GM23248 (cell line): ENCODE data around the gene P2RX3. TPM values are rescaled to one million over a fixed set of nuclear protein-coding genes. Genes with fewer than 3 reads are reported as not detected.
A peak's percentile ranks its signal among the peaks of the same experiment; 100 is the strongest.
"Not testable (repeated sequence)": the region's sequence is repeated elsewhere in the genome, so short reads cannot be mapped to it uniquely, and the experiment has no call there.

ENCODE experiments used
- DNase-seq: peaks from one replicate; pipeline ENCODE4 v3.0.0-alpha.2; 2015
- H2AFZ ChIP-seq: fragments of 200-600 bp; sonication (generic); 2 replicates; pipeline ENCODE4 v1.6.1; 2016; ENCODE audit warnings: antibody characterized with exemption
- H3F3A ChIP-seq: fragments of 200-600 bp; sonication (generic); 2 replicates; pipeline ENCODE4 v1.6.1; 2016; ENCODE audit warnings: mild to moderate bottlenecking, antibody characterized with exemption, mixed run types; ENCODE audit not compliant: insufficient read depth
- H3K27ac ChIP-seq: fragments of 200-600 bp; sonication (generic); 2 replicates; pipeline ENCODE4 v1.5.1; 2016; ENCODE audit warnings: mild to moderate bottlenecking
- H3K27me3 ChIP-seq: fragments of 200-600 bp; sonication (generic); replicated peaks from 2 replicates; pipeline ENCODE4 v1.6.1; 2016; ENCODE audit warnings: mild to moderate bottlenecking; ENCODE audit not compliant: insufficient read depth
- H3K36me3 ChIP-seq: fragments of 200-600 bp; sonication (generic); 2 replicates; pipeline ENCODE4 v1.6.1; 2016; ENCODE audit warnings: low read depth, mild to moderate bottlenecking
- H3K4me1 ChIP-seq: fragments of 200-600 bp; sonication (generic); 2 replicates; pipeline ENCODE4 v1.6.1; 2016; ENCODE audit warnings: mild to moderate bottlenecking; ENCODE audit not compliant: insufficient read depth
- H3K4me2 ChIP-seq: fragments of 200-600 bp; sonication (generic); one replicate; pipeline ENCODE4 v1.6.1; 2016; ENCODE audit warnings: mild to moderate bottlenecking; ENCODE audit not compliant: unreplicated experiment
- H3K4me3 ChIP-seq: fragments of 200-600 bp; sonication (generic); 2 replicates; pipeline ENCODE4 v1.5.1; 2016; ENCODE audit warnings: mild to moderate bottlenecking
- H3K79me2 ChIP-seq: fragments of 200-600 bp; sonication (generic); 2 replicates; pipeline ENCODE4 v1.6.1; 2016; ENCODE audit warnings: mild to moderate bottlenecking; ENCODE audit not compliant: insufficient read depth
- H3K9ac ChIP-seq: fragments of 200-600 bp; sonication (generic); 2 replicates; pipeline ENCODE4 v1.6.1; 2016; ENCODE audit warnings: mild to moderate bottlenecking
- H3K9me2 ChIP-seq: fragments of 200-600 bp; sonication (generic); 2 replicates; pipeline ENCODE4 v1.6.1; 2016; ENCODE audit warnings: mixed run types, mild to moderate bottlenecking, moderate library complexity; ENCODE audit not compliant: insufficient read depth
- H3K9me3 ChIP-seq: fragments of 200-600 bp; sonication (generic); one replicate; pipeline ENCODE4 v1.6.1; 2017; ENCODE audit warnings: low read depth
- H4K20me1 ChIP-seq: fragments of 200-600 bp; sonication (generic); 2 replicates; pipeline ENCODE4 v1.6.0; 2016; ENCODE audit not compliant: insufficient read depth
- EZH2 ChIP-seq: fragments of 200-600 bp; sonication (generic); IDR thresholded peaks from 2 replicates; pipeline ENCODE4 v1.6.1; 2018; ENCODE audit warnings: antibody characterized with exemption, mild to moderate bottlenecking; ENCODE audit not compliant: insufficient read depth, poor library complexity, severe bottlenecking
- EZH2phosphoT487 ChIP-seq: fragments of 200-600 bp; sonication (generic); IDR thresholded peaks from 2 replicates; pipeline ENCODE4 v1.6.1; 2018; ENCODE audit warnings: antibody characterized with exemption, moderate library complexity, mild to moderate bottlenecking, low read depth; ENCODE audit not compliant: insufficient read depth
- WGBS, 2 experiments: methylation state at CpG; one replicate each; pipeline ENCODE4 v1.1.6; 2015 to 2017; ENCODE audit warnings: low lambda C conversion rate in 2 of 2, low coverage in 1 of 2; ENCODE audit errors: missing lambda C conversion rate in 2 of 2; 5-methylcytosine and 5-hydroxymethylcytosine counted together
- in situ Hi-C: fragments of 300-500 bp; cut with MboI; formaldehyde crosslinking; loops from 2 replicates; pipeline ENCODE4 v1.15.0; 2020
- polyA plus RNA-seq: library from polyadenylated mRNA; unstranded; fragments of >200 nt; fragmentation: Nextera tagmentation; extraction: Ambion mirVana; gene quantifications from 2 replicates; pipeline ENCODE4 v1.2.1, GENCODE V29; 2016
- total RNA-seq: library from RNA; depleted of rRNA; stranded (reverse); fragments of >200 nt; shearing (Covaris generic); gene quantifications from 2 replicates; pipeline ENCODE4 v1.2.3, GENCODE V29; 2014

The P2RX3 gene
- total and polyA plus RNA-seq, 2 experiments from 2014 or later, result 0.10 TPM; not detected in 1

GRCh38 chr11:57397394-57397990, 59.3 kb downstream of the P2RX3 start:
- no peaks in the 10 kb centered on the region for H4K20me1 ChIP-seq
- H3K9me3 ChIP-seq, result no peaks in the 10 kb centered on the region
- H3K4me1 ChIP-seq, result no peaks in the 10 kb centered on the region
- WGBS, 2 experiments, result 57 to 60% methylated on average over 4 of the region's 4 CpGs
- no peaks in the 10 kb centered on the region for H3K79me2 ChIP-seq
- H3K9ac ChIP-seq, result no peak overlapping the region
- DNase-seq, result no peak
- no peaks in the 10 kb centered on the region for H3F3A ChIP-seq
- H3K36me3 ChIP-seq, result no peaks in the 10 kb centered on the region
- H3K4me2 ChIP-seq, result no peak overlapping the region
- no peaks in the 10 kb centered on the region for H3K9me2 ChIP-seq
- no peak overlapping the region for H3K27ac ChIP-seq
- H3K27me3 ChIP-seq, result no peaks in the 10 kb centered on the region
- H3K4me3 ChIP-seq, result no peak overlapping the region
- TF ChIP-seq EZH2phosphoT487 (no peak), EZH2 (no peak)
- in situ Hi-C loops, result no loop called here
- no peak overlapping the region for H2AFZ ChIP-seq

- H3K79me2 ChIP-seq, result no peaks in the 10 kb centered on the region
- H3K4me3 ChIP-seq, result no peak overlapping the region
- TF ChIP-seq EZH2 (no peak), EZH2phosphoT487 (no peak)
- no peaks in the 10 kb centered on the region for H3K27me3 ChIP-seq
- no peak overlapping the region for H3K9ac ChIP-seq
- H3K4me2 ChIP-seq, result no peak overlapping the region
- H4K20me1 ChIP-seq, result no peaks in the 10 kb centered on the region
- H3F3A ChIP-seq, result no peaks in the 10 kb centered on the region
- H3K9me3 ChIP-seq, result no peaks in the 10 kb centered on the region
- in situ Hi-C loops, result no loop called here
- no peak for DNase-seq
- H2AFZ ChIP-seq, result no peak overlapping the region
- H3K9me2 ChIP-seq, result no peaks in the 10 kb centered on the region
- H3K4me1 ChIP-seq, result no peaks in the 10 kb centered on the region
- 87 to 90% methylated on average over 5 of the region's 5 CpGs for WGBS, 2 experiments
- H3K27ac ChIP-seq, result no peak overlapping the region
- no peaks in the 10 kb centered on the region for H3K36me3 ChIP-seq
These were observed 61.1 kb downstream of the P2RX3 start for GRCh38 chr11:57399221-57399620.

GRCh38 chr11:57399972-57400578, 61.9 kb downstream of the P2RX3 start:
- no peak for DNase-seq
- no peaks in the 10 kb centered on the region for H3K9me3 ChIP-seq

GRCh38 chr11:57402188-57403002, 64.2 kb downstream of the P2RX3 start:
- H3K9me3 ChIP-seq, result no peaks in the 10 kb centered on the region
- no peak overlapping the region for H2AFZ ChIP-seq
- H3K9me2 ChIP-seq, result no peaks in the 10 kb centered on the region
- no peaks in the 10 kb centered on the region for H4K20me1 ChIP-seq
- WGBS, 2 experiments, result 65 to 70% methylated on average over 6 of the region's 6 CpGs
- H3K79me2 ChIP-seq, result no peaks in the 10 kb centered on the region
- no peaks in the 10 kb centered on the region for H3K27me3 ChIP-seq
- H3K36me3 ChIP-seq, result 0 out of 2 replicates have a peak, but pooled peaks cover 1% of the 10 kb centered on the region
- H3K4me2 ChIP-seq, result no peak overlapping the region
- no peak overlapping the region for H3K27ac ChIP-seq
- H3K4me3 ChIP-seq, result no peak overlapping the region
- no peak for TF ChIP-seq EZH2
- no peak for TF ChIP-seq EZH2phosphoT487
- H3F3A ChIP-seq, result peaks cover 21% of the 10 kb centered on the region
- peak; percentile 35 for DNase-seq
- in situ Hi-C loops, result no loop called here
- H3K4me1 ChIP-seq, result peaks cover 24% of the 10 kb centered on the region
- H3K9ac ChIP-seq, result no peak overlapping the region

More at GRCh38 chr11:57399972-57400578, 61.9 kb downstream of the P2RX3 start:
- H3K36me3 ChIP-seq, result no peaks in the 10 kb centered on the region
- H3K4me3 ChIP-seq, result no peak overlapping the region
- H3K9me2 ChIP-seq, result no peaks in the 10 kb centered on the region
- TF ChIP-seq EZH2, result no peak
- TF ChIP-seq EZH2phosphoT487, result no peak
- H3K27me3 ChIP-seq, result no peaks in the 10 kb centered on the region
- no peak overlapping the region for H3K9ac ChIP-seq
- no peak overlapping the region for H2AFZ ChIP-seq
- no peak overlapping the region for H3K27ac ChIP-seq
- in situ Hi-C loops, result no loop called here
- no peaks in the 10 kb centered on the region for H3K79me2 ChIP-seq
- WGBS, 2 experiments, result 77% methylated on average over 4 of the region's 4 CpGs
- peaks cover 1% of the 10 kb centered on the region for H3F3A ChIP-seq
- H3K4me1 ChIP-seq, result peaks cover 2% of the 10 kb centered on the region
- H3K4me2 ChIP-seq, result no peak overlapping the region
- H4K20me1 ChIP-seq, result no peaks in the 10 kb centered on the region

GRCh38 chr11:57403003-57403801, 65.0 kb downstream of the P2RX3 start:
- H3K9me3 ChIP-seq, in situ Hi-C loops, H3K79me2 ChIP-seq, H4K20me1 ChIP-seq, DNase-seq, H3K9me2 ChIP-seq, H3K4me3 ChIP-seq, H2AFZ ChIP-seq, H3K36me3 ChIP-seq, H3K27ac ChIP-seq, H3K4me2 ChIP-seq, H3K9ac ChIP-seq, H3K27me3 ChIP-seq: not testable (repeated sequence)
- peaks cover 28% of the 10 kb centered on the region for H3F3A ChIP-seq
- peaks cover 24% of the 10 kb centered on the region for H3K4me1 ChIP-seq
- 79 to 83% methylated on average over 6 of the region's 6 CpGs for WGBS, 2 experiments
